ENCODE measurements around the gene TMEM52. TPM values are rescaled to one million over a fixed set of nuclear protein-coding genes. Genes with fewer than 3 reads are reported as not detected.

TMEM52 gene
- total and polyA plus RNA-seq, 2 donors (not counting 3 experiments of a cell fraction or from before 2014, with no cell fraction given), result 1.6 to 1.7 TPM

- H3K4me2 ChIP-seq (ENCODE audit: insufficient read depth, low read length), result no peak overlapping the region
- no peak overlapping the region for H3K9ac ChIP-seq (replicated peaks; ENCODE audit: extremely low read depth, insufficient read depth, low read length)
- H3K36me3 ChIP-seq (ENCODE audit: control insufficient read depth in 2 of 2, extremely low read depth in 1 of 2, insufficient read depth in 2 of 2, low read length in 2 of 2), result no peaks in the 10 kb centered on the region
- no peak overlapping the region for H3K27ac ChIP-seq (ENCODE audit: insufficient read depth, low read depth, low read length)
- DNase-seq (ENCODE audit: low read depth, low spot score), result no peak
- intact Hi-C loops (cut with micrococcal nuclease), result loop anchor here (1.0 kb wide), 2 partner anchors 85 to 179 kb away; no protein-coding TSS in a partner anchor
- ChIA-PET CTCF (interaction anchor here (0.7 to 5.7 kb wide), 11 partner anchors 8 to 214 kb away, joined by 3 to 108 read pairs (median 6); no protein-coding TSS in a partner anchor), POLR2A (no interaction called here)
- no peaks in the 10 kb centered on the region for H4K20me1 ChIP-seq (replicated peaks; ENCODE audit: control insufficient read depth, extremely low read depth, insufficient read depth, low read length)
- peaks cover 3% of the 10 kb centered on the region in 2 experiments for H3K27me3 ChIP-seq (ENCODE audit: control insufficient read depth in 2 of 2, insufficient read depth in 2 of 2, low read length in 2 of 2)
- no TSS peak for BruUV-seq (replicated peaks)
- dilution Hi-C loops (cut with MboI; ENCODE audit: extremely low pct_ligation_motif_present, low sequenced_read_pairs), result no loop called here
- H3K9me1 ChIP-seq (replicated peaks; ENCODE audit: control insufficient read depth, extremely low read depth, insufficient read depth, low read length), result no peaks in the 10 kb centered on the region
- no peak overlapping the region for H3K4me3 ChIP-seq (replicated peaks in 1 of 3; ENCODE audit: insufficient read depth in 1 of 3, low read depth in 1 of 3, low read length in 3 of 3)
- H2AFZ ChIP-seq (ENCODE audit: low read depth, low read length), result no peak overlapping the region
- no peaks in the 10 kb centered on the region for H3K79me2 ChIP-seq (ENCODE audit: control insufficient read depth, insufficient read depth, low read length)
- no peaks in the 10 kb centered on the region for H3K4me1 ChIP-seq (ENCODE audit: control insufficient read depth, extremely low read depth, insufficient read depth, low read length)
- no peaks in the 10 kb centered on the region for H3K9me3 ChIP-seq (replicated peaks; ENCODE audit: control insufficient read depth, insufficient read depth, low read length)
- no peak for TF ChIP-seq FOS (IDR thresholded peaks at IDR 0.05; ENCODE audit: borderline replicate concordance, insufficient read depth, low read length)
- TF ChIP-seq POLR2A (IDR thresholded peaks at IDR 0.05; ENCODE audit: low read depth, low read length), result no peak
- no peak for TF ChIP-seq MAX (IDR thresholded peaks at IDR 0.05; ENCODE audit: insufficient read depth, insufficient read length)
- no peak for TF ChIP-seq MYC (IDR thresholded peaks at IDR 0.05; ENCODE audit: low read depth, low read length)
- TF ChIP-seq JUN (IDR thresholded peaks at IDR 0.05; ENCODE audit: borderline replicate concordance, insufficient read depth, insufficient read length, low read depth), result no peak
- TF ChIP-seq EZH2 (IDR thresholded peaks at IDR 0.05; ENCODE audit: borderline replicate concordance, low read depth, low read length, severe bottlenecking), result no peak
- TF ChIP-seq POLR2AphosphoS5 (IDR thresholded peaks at IDR 0.05; ENCODE audit: insufficient read depth, low read depth, low read length), result no peak
- FAIRE-seq, result no peak
These were observed 41.6 kb upstream of the TMEM52 start for GRCh38 chr1:1960480-1961196.
